Femur (tissue), 1 donor: ENCODE results near the gene CDC14C.

Experiments used
- DNase-seq: peaks from one replicate; pipeline ENCODE4 v3.0.0-alpha.2; 2017

The CDC14C gene

DNA sequence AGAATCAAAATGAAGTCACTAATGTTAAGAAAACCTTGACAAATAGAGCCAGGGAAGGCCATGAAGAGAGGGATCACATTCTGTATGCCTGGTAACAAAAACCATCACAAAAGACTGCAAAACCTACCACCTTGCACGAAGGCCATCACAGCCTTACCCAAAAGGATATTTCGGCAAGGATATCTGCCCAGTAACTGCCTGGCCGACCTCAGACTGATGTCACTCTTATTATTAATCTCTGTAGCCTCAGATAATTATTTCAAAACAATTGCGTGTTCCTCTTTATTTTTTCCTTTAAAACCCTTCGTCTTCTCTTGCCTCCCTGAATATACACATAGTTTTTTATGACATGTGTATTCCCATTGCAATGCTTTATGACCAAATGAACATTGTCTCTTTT lies 52.5 kb downstream of the CDC14C start:
- no peak for DNase-seq
